ENCODE data around the gene PABPC1L. TPM values are rescaled to one million over a fixed set of nuclear protein-coding genes. Genes with fewer than 3 reads are reported as not detected.

Gene PABPC1L
- total and polyA plus RNA-seq, 2 of the 13 experiments (the other 11 are each of a cell fraction or from before 2014, with no cell fraction given), result 30.8 to 252 TPM

DNA sequence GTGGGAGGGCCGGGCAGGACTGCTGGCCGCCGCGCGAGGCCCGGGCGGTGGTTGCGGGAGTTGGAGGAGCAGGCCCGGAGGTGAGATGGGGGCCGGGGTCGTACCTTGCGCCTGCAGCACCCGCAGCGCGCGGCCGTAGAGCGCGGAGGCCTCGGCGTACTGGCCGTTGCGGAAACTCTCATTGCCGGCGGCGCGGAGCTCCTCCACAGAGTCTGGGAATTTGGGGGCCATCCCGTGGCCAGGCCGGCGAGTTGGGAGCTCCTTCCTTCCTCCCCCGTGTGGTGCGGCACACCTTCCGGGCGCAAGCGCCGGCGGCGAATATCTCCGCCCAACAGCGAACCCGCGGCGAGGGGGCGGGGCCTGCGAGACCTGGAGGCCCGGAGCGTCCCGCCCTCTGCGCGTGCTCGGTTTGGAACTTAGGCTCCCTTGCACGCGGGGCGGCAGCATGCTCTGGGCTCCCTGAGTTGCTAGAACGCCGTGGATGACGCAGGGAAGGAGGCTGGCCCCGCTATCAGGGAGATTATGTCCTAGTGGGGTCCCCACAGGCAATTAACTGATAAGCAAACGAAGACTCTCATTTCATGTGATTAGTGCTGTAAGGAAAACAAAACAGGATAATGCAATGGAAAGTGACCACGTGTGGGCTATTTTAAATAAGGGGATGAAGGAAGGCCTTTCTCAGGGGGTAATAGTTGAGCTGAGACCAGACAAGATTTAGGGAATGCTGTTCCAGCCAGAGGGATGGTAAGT lies 50.4 kb downstream of the PABPC1L start, which contains the start of gene TOMM34 (continued):
- TF ChIP-seq, protein P1, sequence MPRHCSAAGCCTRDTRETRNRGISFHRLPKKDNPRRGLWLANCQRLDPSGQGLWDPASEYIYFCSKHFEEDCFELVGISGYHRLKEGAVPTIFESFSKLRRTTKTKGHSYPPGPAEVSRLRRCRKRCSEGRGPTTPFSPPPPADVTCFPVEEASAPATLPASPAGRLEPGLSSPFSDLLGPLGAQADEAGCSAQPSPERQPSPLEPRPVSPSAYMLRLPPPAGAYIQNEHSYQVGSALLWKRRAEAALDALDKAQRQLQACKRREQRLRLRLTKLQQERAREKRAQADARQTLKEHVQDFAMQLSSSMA (CRISPR knock-in tag; IDR thresholded peaks at IDR 0.05), result peak; percentile 95
- TF ChIP-seq ZFX (CRISPR knock-in tag; IDR thresholded peaks at IDR 0.05; ENCODE audit: low read depth), result peak; percentile 99
- 0 out of 2 replicates have a peak, but pooled peaks have one; percentile 88 for TF ChIP-seq ZNF101 (CRISPR knock-in tag; IDR thresholded peaks at IDR 0.05; ENCODE audit: borderline replicate concordance, low read depth)
- TF ChIP-seq ZZZ3 (CRISPR knock-in tag; IDR thresholded peaks at IDR 0.05; ENCODE audit: borderline replicate concordance), result no peak; the same call in 1 of the 2 replicates
- 0 out of 2 replicates have a peak, but pooled peaks have one; percentile 19 for TF ChIP-seq JUND (CRISPR knock-in tag; IDR thresholded peaks at IDR 0.05)
- TF ChIP-seq, protein P2, sequence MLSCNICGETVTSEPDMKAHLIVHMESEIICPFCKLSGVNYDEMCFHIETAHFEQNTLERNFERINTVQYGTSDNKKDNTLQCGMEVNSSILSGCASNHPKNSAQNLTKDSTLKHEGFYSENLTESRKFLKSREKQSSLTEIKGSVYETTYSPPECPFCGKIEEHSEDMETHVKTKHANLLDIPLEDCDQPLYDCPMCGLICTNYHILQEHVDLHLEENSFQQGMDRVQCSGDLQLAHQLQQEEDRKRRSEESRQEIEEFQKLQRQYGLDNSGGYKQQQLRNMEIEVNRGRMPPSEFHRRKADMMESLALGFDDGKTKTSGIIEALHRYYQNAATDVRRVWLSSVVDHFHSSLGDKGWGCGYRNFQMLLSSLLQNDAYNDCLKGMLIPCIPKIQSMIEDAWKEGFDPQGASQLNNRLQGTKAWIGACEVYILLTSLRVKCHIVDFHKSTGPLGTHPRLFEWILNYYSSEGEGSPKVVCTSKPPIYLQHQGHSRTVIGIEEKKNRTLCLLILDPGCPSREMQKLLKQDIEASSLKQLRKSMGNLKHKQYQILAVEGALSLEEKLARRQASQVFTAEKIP (CRISPR knock-in tag; IDR thresholded peaks at IDR 0.05; ENCODE audit: borderline replicate concordance), result no peak
- TF ChIP-seq ETV6 (CRISPR knock-in tag; conservative IDR thresholded peaks at IDR 0.05), result peak; percentile 77
- TF ChIP-seq, protein P3, sequence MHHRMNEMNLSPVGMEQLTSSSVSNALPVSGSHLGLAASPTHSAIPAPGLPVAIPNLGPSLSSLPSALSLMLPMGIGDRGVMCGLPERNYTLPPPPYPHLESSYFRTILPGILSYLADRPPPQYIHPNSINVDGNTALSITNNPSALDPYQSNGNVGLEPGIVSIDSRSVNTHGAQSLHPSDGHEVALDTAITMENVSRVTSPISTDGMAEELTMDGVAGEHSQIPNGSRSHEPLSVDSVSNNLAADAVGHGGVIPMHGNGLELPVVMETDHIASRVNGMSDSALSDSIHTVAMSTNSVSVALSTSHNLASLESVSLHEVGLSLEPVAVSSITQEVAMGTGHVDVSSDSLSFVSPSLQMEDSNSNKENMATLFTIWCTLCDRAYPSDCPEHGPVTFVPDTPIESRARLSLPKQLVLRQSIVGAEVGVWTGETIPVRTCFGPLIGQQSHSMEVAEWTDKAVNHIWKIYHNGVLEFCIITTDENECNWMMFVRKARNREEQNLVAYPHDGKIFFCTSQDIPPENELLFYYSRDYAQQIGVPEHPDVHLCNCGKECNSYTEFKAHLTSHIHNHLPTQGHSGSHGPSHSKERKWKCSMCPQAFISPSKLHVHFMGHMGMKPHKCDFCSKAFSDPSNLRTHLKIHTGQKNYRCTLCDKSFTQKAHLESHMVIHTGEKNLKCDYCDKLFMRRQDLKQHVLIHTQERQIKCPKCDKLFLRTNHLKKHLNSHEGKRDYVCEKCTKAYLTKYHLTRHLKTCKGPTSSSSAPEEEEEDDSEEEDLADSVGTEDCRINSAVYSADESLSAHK (CRISPR knock-in tag; IDR thresholded peaks at IDR 0.05; ENCODE audit: borderline replicate concordance), result no peak
- TF ChIP-seq, protein P4, sequence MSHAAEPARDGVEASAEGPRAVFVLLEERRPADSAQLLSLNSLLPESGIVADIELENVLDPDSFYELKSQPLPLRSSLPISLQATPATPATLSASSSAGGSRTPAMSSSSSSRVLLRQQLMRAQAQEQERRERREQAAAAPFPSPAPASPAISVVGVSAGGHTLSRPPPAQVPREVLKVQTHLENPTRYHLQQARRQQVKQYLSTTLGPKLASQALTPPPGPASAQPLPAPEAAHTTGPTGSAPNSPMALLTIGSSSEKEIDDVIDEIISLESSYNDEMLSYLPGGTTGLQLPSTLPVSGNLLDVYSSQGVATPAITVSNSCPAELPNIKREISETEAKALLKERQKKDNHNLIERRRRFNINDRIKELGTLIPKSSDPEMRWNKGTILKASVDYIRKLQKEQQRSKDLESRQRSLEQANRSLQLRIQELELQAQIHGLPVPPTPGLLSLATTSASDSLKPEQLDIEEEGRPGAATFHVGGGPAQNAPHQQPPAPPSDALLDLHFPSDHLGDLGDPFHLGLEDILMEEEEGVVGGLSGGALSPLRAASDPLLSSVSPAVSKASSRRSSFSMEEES (CRISPR knock-in tag; IDR thresholded peaks at IDR 0.05), result peak; percentile 92
- TF ChIP-seq, protein P5, sequence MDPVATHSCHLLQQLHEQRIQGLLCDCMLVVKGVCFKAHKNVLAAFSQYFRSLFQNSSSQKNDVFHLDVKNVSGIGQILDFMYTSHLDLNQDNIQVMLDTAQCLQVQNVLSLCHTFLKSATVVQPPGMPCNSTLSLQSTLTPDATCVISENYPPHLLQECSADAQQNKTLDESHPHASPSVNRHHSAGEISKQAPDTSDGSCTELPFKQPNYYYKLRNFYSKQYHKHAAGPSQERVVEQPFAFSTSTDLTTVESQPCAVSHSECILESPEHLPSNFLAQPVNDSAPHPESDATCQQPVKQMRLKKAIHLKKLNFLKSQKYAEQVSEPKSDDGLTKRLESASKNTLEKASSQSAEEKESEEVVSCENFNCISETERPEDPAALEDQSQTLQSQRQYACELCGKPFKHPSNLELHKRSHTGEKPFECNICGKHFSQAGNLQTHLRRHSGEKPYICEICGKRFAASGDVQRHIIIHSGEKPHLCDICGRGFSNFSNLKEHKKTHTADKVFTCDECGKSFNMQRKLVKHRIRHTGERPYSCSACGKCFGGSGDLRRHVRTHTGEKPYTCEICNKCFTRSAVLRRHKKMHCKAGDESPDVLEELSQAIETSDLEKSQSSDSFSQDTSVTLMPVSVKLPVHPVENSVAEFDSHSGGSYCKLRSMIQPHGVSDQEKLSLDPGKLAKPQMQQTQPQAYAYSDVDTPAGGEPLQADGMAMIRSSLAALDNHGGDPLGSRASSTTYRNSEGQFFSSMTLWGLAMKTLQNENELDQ (CRISPR knock-in tag; IDR thresholded peaks at IDR 0.05; ENCODE audit: borderline replicate concordance), result no peak
- TF ChIP-seq MTF1 (CRISPR knock-in tag; IDR thresholded peaks at IDR 0.05), result no peak
- no peak for TF ChIP-seq CEBPB (IDR thresholded peaks at IDR 0.05; ENCODE audit: borderline replicate concordance, low read depth, low read length)
- TF ChIP-seq, protein P6, sequence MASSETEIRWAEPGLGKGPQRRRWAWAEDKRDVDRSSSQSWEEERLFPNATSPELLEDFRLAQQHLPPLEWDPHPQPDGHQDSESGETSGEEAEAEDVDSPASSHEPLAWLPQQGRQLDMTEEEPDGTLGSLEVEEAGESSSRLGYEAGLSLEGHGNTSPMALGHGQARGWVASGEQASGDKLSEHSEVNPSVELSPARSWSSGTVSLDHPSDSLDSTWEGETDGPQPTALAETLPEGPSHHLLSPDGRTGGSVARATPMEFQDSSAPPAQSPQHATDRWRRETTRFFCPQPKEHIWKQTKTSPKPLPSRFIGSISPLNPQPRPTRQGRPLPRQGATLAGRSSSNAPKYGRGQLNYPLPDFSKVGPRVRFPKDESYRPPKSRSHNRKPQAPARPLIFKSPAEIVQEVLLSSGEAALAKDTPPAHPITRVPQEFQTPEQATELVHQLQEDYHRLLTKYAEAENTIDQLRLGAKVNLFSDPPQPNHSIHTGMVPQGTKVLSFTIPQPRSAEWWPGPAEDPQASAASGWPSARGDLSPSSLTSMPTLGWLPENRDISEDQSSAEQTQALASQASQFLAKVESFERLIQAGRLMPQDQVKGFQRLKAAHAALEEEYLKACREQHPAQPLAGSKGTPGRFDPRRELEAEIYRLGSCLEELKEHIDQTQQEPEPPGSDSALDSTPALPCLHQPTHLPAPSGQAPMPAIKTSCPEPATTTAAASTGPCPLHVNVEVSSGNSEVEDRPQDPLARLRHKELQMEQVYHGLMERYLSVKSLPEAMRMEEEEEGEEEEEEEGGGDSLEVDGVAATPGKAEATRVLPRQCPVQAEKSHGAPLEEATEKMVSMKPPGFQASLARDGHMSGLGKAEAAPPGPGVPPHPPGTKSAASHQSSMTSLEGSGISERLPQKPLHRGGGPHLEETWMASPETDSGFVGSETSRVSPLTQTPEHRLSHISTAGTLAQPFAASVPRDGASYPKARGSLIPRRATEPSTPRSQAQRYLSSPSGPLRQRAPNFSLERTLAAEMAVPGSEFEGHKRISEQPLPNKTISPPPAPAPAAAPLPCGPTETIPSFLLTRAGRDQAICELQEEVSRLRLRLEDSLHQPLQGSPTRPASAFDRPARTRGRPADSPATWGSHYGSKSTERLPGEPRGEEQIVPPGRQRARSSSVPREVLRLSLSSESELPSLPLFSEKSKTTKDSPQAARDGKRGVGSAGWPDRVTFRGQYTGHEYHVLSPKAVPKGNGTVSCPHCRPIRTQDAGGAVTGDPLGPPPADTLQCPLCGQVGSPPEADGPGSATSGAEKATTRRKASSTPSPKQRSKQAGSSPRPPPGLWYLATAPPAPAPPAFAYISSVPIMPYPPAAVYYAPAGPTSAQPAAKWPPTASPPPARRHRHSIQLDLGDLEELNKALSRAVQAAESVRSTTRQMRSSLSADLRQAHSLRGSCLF (CRISPR knock-in tag; IDR thresholded peaks at IDR 0.05; ENCODE audit: borderline replicate concordance), result no peak; the same call in 1 of the 2 replicates

All from HepG2 (cell line).